H9 (cell line): ENCODE measurements around the gene KIAA1210. TPM values are rescaled to one million over a fixed set of nuclear protein-coding genes. Genes with fewer than 3 reads are reported as not detected.

Experiments used
- DNase-seq: peaks from one replicate; pipeline ENCODE4 v3.0.0-alpha.2; 2017
- H2AFZ ChIP-seq: one replicate; pipeline ENCODE4 v1.6.1; 2013; ENCODE audit warnings: mild to moderate bottlenecking, low read length, control low read depth, moderate library complexity
- H2AK5ac ChIP-seq: 2 replicates; pipeline ENCODE4 v1.6.1; 2013; ENCODE audit warnings: low read length, control low read depth, mixed read lengths; ENCODE audit not compliant: insufficient read length
- H2BK120ac ChIP-seq: one replicate; pipeline ENCODE4 v1.6.1; 2013; ENCODE audit warnings: low read depth, mild to moderate bottlenecking, low read length, control low read depth, inconsistent platforms; ENCODE audit not compliant: poor library complexity, severe bottlenecking
- H2BK12ac ChIP-seq: 2 replicates; pipeline ENCODE4 v1.6.1; 2013; ENCODE audit warnings: low read length, control low read depth, mixed read lengths, low read depth; ENCODE audit not compliant: insufficient read length
- H2BK15ac ChIP-seq: 2 replicates; pipeline ENCODE4 v1.6.1; 2013; ENCODE audit warnings: low read depth, low read length, control low read depth
- H2BK20ac ChIP-seq: one replicate; pipeline ENCODE4 v1.6.1; 2013; ENCODE audit warnings: low read depth, mild to moderate bottlenecking, low read length, control low read depth, inconsistent platforms; ENCODE audit not compliant: poor library complexity, severe bottlenecking
- H2BK5ac ChIP-seq: 2 replicates; pipeline ENCODE4 v1.6.1; 2013; ENCODE audit warnings: low read length, control low read depth, mixed read lengths; ENCODE audit not compliant: insufficient read length
- H3K14ac ChIP-seq: 2 replicates; pipeline ENCODE4 v1.6.1; 2013; ENCODE audit warnings: low read length, control low read depth; ENCODE audit not compliant: insufficient read depth
- H3K18ac ChIP-seq: 2 replicates; pipeline ENCODE4 v1.6.1; 2013; ENCODE audit warnings: low read depth, mild to moderate bottlenecking, mixed read lengths, low read length, control low read depth; ENCODE audit not compliant: insufficient read length
- H3K23ac ChIP-seq: 2 replicates; pipeline ENCODE4 v1.6.1; 2013; ENCODE audit warnings: low read length, control low read depth, mixed read lengths, low read depth; ENCODE audit not compliant: insufficient read length
- H3K23me2 ChIP-seq: 2 replicates; pipeline ENCODE4 v1.6.1; 2013; ENCODE audit warnings: low read depth, mild to moderate bottlenecking, mixed read lengths, low read length, control low read depth; ENCODE audit not compliant: insufficient read length, poor library complexity, severe bottlenecking
- H3K27ac ChIP-seq: 2 replicates; pipeline ENCODE4 v1.5.1; 2013; ENCODE audit warnings: low read length, control low read depth, mixed read lengths, low read depth; ENCODE audit not compliant: insufficient read length
- H3K27me3 ChIP-seq: 2 replicates; pipeline ENCODE4 v1.6.1; 2013; ENCODE audit warnings: low read length, control low read depth, inconsistent platforms; ENCODE audit not compliant: insufficient read depth
- H3K4ac ChIP-seq: 2 replicates; pipeline ENCODE4 v1.6.1; 2013; ENCODE audit warnings: low read depth, mild to moderate bottlenecking, control low read depth, inconsistent platforms, low read length, moderate library complexity
- H3K4me1 ChIP-seq: 2 replicates; pipeline ENCODE4 v1.6.1; 2013; ENCODE audit warnings: low read length, control low read depth, inconsistent platforms; ENCODE audit not compliant: insufficient read depth
- H3K4me2 ChIP-seq: 2 replicates; pipeline ENCODE4 v1.6.1; 2013; ENCODE audit warnings: low read length, control low read depth, mixed read lengths; ENCODE audit not compliant: insufficient read length, insufficient read depth
- H3K56ac ChIP-seq: 2 replicates; pipeline ENCODE4 v1.6.1; 2013; ENCODE audit warnings: low read depth, mild to moderate bottlenecking, mixed read lengths, low read length, control low read depth; ENCODE audit not compliant: insufficient read length
- H3K79me1 ChIP-seq: 2 replicates; pipeline ENCODE4 v1.6.1; 2013; ENCODE audit warnings: low read depth, mild to moderate bottlenecking, moderate library complexity, low read length, control low read depth, inconsistent platforms; ENCODE audit not compliant: insufficient read depth, poor library complexity, severe bottlenecking
- H3K79me2 ChIP-seq: 2 replicates; pipeline ENCODE4 v1.6.1; 2013; ENCODE audit warnings: low read length, control low read depth, inconsistent platforms; ENCODE audit not compliant: insufficient read depth
- H3K9ac ChIP-seq: 2 replicates; pipeline ENCODE4 v1.6.1; 2013; ENCODE audit warnings: low read length, control low read depth, mixed read lengths; ENCODE audit not compliant: insufficient read length; ENCODE audit errors: extremely low read depth
- H3K9me3 ChIP-seq: one replicate; pipeline ENCODE4 v1.6.1; 2013; ENCODE audit warnings: low read depth, low read length, inconsistent platforms; ENCODE audit not compliant: control insufficient read depth
- H3T11ph ChIP-seq: one replicate; pipeline ENCODE4 v1.6.1; 2013; ENCODE audit warnings: mild to moderate bottlenecking, low read length, control low read depth, inconsistent platforms
- H4K20me1 ChIP-seq: one replicate; pipeline ENCODE4 v1.6.1; 2013; ENCODE audit not compliant: control insufficient read depth, insufficient read length, insufficient read depth
- H4K5ac ChIP-seq: 2 replicates; pipeline ENCODE4 v1.6.1; 2013; ENCODE audit warnings: low read depth, mild to moderate bottlenecking, mixed read lengths, low read length, control low read depth; ENCODE audit not compliant: insufficient read length
- H4K8ac ChIP-seq: replicated peaks from 2 replicates; pipeline ENCODE4 v1.6.1; 2013; ENCODE audit warnings: low read length, control low read depth, mixed read lengths, low read depth; ENCODE audit not compliant: insufficient read length
- H4K91ac ChIP-seq: 2 replicates; pipeline ENCODE4 v1.6.1; 2013; ENCODE audit warnings: low read depth, mild to moderate bottlenecking, moderate library complexity, mixed read lengths, low read length, control low read depth; ENCODE audit not compliant: insufficient read length
- H3K27ac Mint-ChIP-seq, 3 experiments: 2 replicates in 2 of 3; 3 replicates in 1 of 3; pipeline ENCODE4 v1.8.0; 2020 to 2021; ENCODE audit warnings: mixed read lengths in 3 of 3, mild to moderate bottlenecking in 1 of 3, moderate library complexity in 1 of 3
- H3K27me3 Mint-ChIP-seq: 2 replicates; pipeline ENCODE4 v1.8.0; 2021; ENCODE audit warnings: low read depth, mild to moderate bottlenecking, moderate library complexity, mixed read lengths
- H3K36me3 Mint-ChIP-seq, 3 experiments: 2 replicates in 2 of 3; 3 replicates in 1 of 3; pipeline ENCODE4 v1.8.0; 2020 to 2021; ENCODE audit warnings: low read depth in 3 of 3, mixed read lengths in 3 of 3; ENCODE audit not compliant: insufficient read depth in 1 of 3
- H3K4me1 Mint-ChIP-seq, 2 experiments: 2 replicates each; pipeline ENCODE4 v1.8.0; 2020; ENCODE audit warnings: mixed read lengths in 2 of 2
- H3K4me3 Mint-ChIP-seq, 2 experiments: 2 replicates in 1 of 2; 3 replicates in 1 of 2; pipeline ENCODE4 v1.8.0; 2020 to 2021; ENCODE audit warnings: mild to moderate bottlenecking in 2 of 2, mixed read lengths in 2 of 2, moderate library complexity in 1 of 2
- H3K9me3 Mint-ChIP-seq, 2 experiments: 2 replicates in 1 of 2; 3 replicates in 1 of 2; pipeline ENCODE4 v1.8.0; 2020; ENCODE audit warnings: mild to moderate bottlenecking in 2 of 2, mixed read lengths in 2 of 2, moderate library complexity in 1 of 2
- CTCF ChIP-seq: fragments of 200-600 bp; sonication (generic); conservative IDR thresholded peaks from 3 replicates; pipeline ENCODE4 v1.8.0; 2021; ENCODE audit warnings: antibody characterized with exemption, mild to moderate bottlenecking
- WGBS: extraction: QIAGEN DNeasy Blood & Tissue Kit; methylation state at CpG from one replicate; pipeline ENCODE4 v1.1.7; 2013; ENCODE audit warnings: missing lambda C conversion rate, low lambda C conversion rate, mixed read lengths; ENCODE audit not compliant: insufficient read length; ENCODE audit errors: extremely low coverage; 5-methylcytosine and 5-hydroxymethylcytosine counted together
- total RNA-seq: library from RNA; stranded (reverse); gene quantifications from 2 replicates; pipeline ENCODE4 v1.2.1, GENCODE V29; 2021

KIAA1210 gene
- total RNA-seq, 1 experiment from 2014 or later: not detected

GRCh38 chrX:119132316-119132715 lies 4.7 kb upstream of the KIAA1210 start:
- no peak overlapping the region for H2BK12ac ChIP-seq
- TF ChIP-seq CTCF: no peak

More at GRCh38 chrX:119132316-119132715, 4.7 kb upstream of the KIAA1210 start:
- Mint-ChIP-seq H3K27ac (no peak overlapping the region), H3K4me3 (no peak overlapping the region), H3K36me3 (peaks cover 0 to 2% (median 0%) of the 10 kb centered on the region in 3 experiments; a peak in 3 of 7 replicates), H3K4me1 (no peaks in the 10 kb centered on the region), H3K9me3 (peaks cover 70 to 75% of the 10 kb centered on the region in 2 experiments), H3K27me3 (no peaks in the 10 kb centered on the region; the same call in 1 of the 2 replicates)
- Histone ChIP-seq H3K14ac (no peak overlapping the region), H3K79me1 (no peaks in the 10 kb centered on the region), H2AFZ (no peak overlapping the region), H2BK120ac (no peak overlapping the region), H3K9me3 (peaks cover 33% of the 10 kb centered on the region), H3K27me3 (no peaks in the 10 kb centered on the region), H2BK5ac (no peak overlapping the region), H2BK15ac (no peak overlapping the region), H3K56ac (no peak overlapping the region), H3K27ac (no peak overlapping the region), H3K9ac (no peak overlapping the region), H3K4ac (no peak overlapping the region), H4K8ac (no peak overlapping the region), H3K79me2 (no peaks in the 10 kb centered on the region), H3K23ac (no peak overlapping the region), H3T11ph (no peak overlapping the region), H2AK5ac (no peak overlapping the region), H2BK20ac (no peak overlapping the region), H4K91ac (no peak overlapping the region), H3K18ac (no peak overlapping the region), H3K4me2 (no peak overlapping the region), H4K20me1 (no peaks in the 10 kb centered on the region), H3K4me1 (no peaks in the 10 kb centered on the region), H4K5ac (no peak overlapping the region), H3K23me2 (no peaks in the 10 kb centered on the region)
- no peak for DNase-seq
- no CpG with 5 or more reads among the region's 2 CpGs for WGBS
